GM18511 (cell line): ENCODE data around the gene B9D1.

Experiments used
- ATAC-seq: cut with Tn5 transposase; IDR thresholded peaks from one replicate; pipeline ENCODE4 v1.9.1; 2021; ENCODE audit warnings: mild to moderate bottlenecking, moderate library complexity; ENCODE audit not compliant: unreplicated experiment

The B9D1 gene, protein sequence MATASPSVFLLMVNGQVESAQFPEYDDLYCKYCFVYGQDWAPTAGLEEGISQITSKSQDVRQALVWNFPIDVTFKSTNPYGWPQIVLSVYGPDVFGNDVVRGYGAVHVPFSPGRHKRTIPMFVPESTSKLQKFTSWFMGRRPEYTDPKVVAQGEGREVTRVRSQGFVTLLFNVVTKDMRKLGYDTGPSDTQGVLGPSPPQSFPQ

DNA sequence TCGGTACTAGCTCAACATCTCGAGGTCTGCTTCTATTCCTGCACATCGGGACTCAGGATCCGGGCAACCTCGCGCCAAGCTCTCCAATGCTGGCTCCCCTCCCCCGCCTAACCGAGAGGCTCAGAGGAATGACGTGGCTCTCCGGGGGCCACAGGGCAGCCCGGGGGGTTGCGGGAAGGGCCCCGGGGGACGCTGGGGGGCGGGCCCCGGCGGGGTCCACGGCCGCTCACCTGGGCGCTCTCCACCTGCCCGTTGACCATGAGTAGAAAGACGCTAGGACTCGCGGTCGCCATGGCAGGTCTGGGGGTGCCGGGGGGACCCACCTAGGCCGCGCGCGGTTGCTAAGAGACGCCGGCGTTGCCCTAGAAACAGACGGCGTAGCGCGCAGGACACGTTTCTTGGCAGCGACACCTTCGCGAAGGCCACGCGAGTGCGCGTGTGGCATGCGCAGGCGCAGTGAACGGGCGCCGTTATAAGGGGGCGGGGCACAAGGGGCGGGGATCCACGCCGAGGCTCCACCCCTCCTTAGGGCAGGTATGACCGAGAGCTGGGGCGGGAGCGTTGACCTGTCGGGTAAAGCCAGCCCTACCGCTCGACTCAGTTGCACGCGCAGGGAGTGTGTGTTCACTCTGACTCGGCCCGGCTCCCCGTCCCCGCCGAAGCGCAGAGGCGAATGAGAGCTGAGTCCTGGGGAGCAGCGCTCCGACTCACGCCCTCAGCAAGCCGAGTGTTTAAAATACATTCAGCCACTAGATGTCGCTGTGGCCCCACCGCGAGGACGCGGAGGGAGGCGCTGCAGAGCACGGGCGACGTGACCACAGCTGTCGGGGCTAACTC, at the start of gene B9D1:
Gene B9D1 (minus strand): TSS at position 447 of the 837 bp plus-strand sequence. CDS start 154 bp downstream, at position 293.
- ATAC-seq = peak; percentile 84

DNA sequence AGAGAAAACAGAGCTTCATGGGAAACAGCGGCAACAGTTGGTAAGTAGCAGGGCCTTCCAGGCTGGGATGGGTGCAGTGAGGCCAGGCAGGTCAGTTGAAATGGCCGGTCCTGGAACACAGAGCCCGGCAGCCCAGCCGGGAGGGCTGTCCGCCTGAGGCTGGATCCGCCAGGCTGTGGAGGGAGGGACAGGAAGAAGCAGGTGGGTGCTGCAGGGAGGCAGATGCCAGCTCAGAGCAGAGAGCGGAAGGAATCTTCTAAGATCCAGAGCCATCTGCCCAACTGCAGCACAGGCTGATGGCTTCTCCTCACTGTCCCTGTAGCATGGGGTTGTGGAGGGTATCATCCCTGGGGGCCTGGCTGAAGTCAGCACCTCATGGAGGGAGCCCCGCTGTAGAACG, 49.1 kb upstream of the B9D1 start:
- no peak for ATAC-seq

DNA sequence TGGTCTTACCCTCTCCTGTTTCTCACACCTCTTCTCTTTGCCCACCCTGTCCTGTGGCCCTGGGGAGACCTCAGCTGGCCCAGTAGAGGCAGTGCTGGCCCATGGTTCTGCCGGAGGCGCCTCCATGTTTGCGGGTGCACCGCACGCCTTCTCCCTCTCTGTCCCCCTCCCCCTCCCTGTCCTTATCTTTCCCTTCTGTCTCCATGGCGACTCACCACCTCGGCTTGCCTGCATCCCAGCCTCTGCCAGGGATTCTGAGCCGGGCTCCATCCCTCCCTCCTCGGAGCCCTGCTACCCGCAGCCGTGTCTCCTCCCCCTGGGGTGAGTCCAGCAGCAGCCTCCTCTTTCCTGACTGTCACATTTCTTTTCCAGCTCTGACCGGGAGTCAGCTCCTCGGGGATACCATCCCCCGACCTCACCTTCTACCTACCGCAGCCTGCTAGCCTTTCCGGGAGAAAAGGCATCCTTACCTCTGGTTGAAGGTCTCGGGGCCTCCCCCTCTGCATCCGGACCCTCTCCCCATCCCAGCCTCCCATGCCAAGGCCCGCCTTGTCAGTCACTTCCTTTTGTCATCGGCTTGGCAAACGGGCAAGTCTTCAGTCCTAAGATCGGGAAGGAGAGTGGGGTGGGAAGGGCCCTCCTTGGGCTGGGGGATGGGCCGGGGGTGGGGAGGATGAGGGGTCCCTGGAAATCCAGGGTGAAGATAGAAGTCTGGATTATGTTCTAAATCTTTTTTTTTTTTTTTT, 48.5 kb upstream of the B9D1 start, which contains the start of gene RNF112:
Gene RNF112 (plus strand): TSS at position 358 of the 746 bp plus-strand sequence. CDS start 177 bp downstream, at position 535.
- ATAC-seq = no peak

DNA sequence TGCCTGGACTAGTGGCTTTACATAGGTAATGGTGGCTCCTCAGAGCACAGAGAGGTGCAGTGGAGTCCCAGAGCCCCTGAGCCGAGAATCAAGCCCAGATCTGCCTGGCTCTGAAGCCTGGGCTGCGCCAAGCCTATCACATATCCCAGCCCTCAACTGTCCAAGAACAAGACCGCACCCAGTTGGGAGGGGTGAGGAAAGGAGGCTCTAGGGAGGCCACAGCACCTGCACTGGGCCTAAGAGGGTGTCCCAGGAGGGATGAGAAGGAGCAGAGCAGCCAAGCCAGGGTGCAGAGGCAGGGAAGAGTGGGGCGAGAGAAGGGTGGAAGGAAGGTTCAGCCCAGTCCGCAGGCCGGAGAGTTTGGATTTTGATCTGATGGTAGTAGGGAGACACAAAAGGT, 47.6 kb upstream of the B9D1 start:
- no peak for ATAC-seq

DNA sequence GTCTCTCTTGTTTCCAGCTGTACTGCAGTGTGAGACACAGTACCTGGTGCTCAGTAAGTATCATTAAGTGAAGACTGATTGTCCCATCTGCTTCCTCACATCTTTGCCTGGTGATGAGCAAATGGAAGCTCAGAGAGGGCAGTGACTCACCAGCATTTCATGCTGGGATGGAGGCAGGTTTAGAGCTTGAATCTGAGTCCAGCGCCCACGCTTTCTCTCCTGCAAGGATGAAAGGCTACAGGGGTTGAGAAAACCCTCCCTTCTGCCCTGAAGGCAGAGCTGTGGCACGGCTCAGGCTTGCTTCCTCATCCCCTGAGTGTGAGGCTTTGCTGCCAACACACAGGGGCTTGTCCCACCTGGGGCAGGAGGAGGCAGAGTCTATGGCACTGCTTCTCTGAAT, 47.0 kb upstream of the B9D1 start:
- ATAC-seq = no peak

DNA sequence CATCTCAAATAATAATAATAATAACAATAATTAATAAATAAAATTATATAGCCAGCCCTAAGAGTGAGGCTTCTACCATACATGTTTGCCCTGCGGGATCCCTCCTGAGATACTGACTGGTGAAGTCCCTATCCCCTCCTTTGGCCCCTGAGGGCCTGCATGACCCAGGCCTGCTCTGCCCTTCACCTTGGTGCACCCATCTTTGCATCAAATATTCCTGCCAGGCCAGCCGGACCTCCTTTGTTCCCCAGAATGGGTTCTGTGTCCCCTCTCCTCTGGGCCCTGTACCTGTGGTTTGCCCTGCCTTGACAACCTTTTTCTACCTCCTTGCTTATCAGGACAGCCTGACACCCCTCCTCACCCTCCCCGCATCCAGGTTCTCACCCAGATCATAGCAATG, 46.5 kb upstream of the B9D1 start:
- ATAC-seq = no peak

DNA sequence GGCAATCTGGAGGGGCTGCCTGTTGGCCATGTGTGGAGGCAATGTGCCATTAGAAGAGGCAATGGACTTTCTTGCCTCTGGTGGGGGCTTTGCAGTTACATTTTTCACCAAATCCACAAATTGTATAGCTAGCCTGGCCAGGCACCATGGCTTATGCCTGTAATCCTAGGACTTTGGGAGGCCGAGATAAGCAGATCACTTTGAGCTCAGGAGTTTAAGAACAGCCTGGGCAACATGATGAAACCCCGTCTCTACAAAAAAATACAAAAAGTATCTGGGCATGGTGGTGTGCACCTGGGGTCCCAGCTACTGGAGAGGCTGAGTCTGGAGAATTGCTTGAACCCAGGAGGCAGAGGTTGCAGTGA, 45.8 kb upstream of the B9D1 start:
- ATAC-seq = no peak

DNA sequence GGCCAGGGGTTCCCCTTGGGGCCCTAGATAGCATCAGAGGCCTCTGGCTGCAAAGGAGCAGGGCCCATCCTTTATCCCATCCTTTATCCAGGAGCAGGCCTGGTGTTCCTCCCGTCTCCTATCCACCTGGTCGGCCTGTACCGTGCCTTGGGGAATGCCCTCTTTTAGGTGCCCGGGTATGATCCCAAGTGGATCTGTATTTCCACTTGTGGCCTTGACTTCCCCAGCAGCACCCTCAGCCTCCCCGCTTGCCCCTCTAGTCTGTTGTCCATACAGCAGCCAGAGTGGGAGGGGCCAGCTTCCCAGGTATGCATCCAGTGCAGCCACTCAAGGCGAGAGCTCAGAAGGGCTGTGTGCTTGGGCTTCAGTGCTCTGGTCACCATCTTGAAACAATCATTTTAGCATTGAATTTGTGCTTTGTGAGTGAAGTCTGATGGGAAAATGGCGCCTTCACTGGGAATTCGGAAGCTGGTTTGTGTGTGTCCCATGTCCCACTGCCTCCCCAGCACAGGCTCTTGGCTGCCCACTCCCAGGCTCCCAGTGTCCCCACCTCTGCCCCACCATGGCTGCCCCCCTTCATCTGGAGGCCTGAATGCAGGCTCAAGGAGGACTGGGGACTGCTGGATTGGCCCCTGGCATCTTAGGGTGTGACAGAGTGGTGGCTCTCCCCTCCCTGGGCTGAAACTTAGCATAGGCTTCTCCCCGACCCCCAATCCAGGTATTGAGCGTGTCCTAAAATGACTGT, 45.2 kb upstream of the B9D1 start:
- no peak for ATAC-seq

DNA sequence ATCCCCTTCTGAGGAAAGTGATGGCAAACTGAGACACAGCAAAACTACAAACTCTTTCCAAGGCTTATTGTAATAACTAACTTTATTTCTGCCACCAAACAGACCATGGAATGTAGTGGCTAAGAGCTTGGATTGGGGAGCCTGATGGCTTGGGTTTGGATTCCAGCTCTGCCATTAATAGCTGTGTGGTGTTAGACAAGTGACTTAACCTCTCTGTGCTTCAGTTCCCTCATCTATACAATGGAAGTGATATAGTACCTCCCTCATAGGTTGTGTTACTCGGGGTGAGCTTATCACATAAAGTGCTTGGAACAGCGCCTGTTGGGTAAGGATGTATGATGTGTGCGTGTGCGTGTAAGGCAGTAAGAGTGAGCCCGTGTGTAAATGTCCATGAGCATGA, 42.6 kb upstream of the B9D1 start:
- no peak for ATAC-seq

DNA sequence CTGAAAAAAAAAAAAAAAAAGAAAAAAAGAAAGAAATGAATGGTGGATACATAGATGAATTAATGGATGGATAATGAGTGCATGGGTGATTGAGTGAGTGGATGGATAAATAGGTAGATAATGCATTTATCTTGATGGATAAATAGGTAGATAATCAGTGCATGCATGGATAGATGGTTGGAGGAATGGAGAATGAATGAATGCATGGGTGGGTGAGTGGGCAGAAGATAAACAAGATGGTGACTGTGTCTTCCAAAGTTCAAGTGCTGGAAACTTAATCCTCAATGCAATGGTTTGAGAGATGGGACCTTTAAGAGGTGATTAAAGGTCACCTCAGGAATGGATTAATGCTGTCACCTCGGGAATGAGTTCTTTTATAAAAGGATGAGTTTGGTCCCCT, 41.7 kb upstream of the B9D1 start:
- ATAC-seq = no peak

DNA sequence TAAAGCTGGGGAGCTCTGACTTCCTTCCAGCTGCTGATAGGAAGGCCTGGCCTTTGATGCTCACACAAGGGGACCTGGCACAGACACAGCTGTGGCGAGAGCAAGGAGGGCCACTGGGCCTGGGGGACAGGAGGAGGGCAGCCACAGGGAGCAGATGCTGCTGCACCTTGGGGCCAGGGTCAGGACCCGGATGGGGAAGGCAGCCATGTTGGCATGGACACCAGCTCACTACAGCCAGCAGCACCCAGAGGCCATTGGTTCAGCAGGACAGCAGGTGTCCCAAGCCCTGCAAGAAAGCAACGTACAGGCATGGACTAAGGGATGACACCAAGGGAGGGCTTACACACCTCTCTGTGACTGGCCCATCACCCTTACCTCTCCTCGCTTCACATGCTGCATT, 40.5 kb upstream of the B9D1 start:
- no peak for ATAC-seq

DNA sequence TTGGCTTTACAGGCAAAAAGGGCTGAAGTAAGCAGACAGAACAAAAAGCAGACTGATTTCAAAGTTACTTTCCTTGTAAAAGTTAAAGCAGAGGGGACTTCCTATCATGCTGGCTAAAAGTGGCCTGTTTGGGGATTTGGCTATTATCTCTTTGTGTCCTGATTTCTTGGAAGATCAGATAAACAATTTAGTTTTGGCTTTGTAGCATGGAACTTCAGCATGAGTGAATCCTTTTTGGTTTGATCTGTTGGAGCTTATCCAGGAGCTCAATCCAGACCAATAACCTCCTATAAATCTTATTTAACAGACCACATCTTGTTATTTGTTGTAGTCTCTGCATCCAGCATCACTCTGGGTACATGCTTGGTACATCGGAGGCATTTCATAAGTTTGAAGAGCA, 39.6 kb upstream of the B9D1 start:
- ATAC-seq = no peak

DNA sequence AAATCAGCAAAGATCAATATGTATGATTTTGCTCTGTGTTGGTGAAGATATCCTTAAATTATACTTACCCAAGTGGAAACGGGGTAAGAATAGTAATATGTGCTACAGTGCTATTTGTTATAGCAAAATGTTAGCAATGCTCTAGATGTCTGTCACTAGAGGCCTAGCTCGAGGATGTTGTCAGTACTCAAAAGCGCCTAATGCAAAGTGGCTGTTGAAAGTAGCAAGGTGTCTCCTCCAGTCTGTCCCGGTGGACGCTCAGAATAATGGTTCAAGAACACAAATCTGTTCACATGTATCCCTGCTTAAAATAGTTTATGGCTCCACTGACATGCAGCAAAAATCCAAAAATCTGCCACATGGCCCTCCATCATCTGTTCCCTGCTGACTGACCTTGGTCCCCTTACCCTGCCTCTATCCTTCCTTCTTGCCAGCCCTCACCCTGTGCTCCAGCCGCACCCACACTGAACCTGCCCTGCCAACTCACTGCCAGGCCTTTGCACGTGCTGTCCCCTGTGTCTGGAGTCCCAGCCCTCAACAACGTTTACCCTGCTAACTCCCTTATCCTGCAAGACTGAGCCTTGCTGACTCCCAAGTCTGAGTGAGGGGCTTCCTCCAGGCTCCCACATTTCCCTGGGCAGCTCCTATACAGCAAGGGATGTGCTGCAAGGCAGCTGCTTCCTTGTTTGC, 38.9 kb upstream of the B9D1 start:
- ATAC-seq = no peak

DNA sequence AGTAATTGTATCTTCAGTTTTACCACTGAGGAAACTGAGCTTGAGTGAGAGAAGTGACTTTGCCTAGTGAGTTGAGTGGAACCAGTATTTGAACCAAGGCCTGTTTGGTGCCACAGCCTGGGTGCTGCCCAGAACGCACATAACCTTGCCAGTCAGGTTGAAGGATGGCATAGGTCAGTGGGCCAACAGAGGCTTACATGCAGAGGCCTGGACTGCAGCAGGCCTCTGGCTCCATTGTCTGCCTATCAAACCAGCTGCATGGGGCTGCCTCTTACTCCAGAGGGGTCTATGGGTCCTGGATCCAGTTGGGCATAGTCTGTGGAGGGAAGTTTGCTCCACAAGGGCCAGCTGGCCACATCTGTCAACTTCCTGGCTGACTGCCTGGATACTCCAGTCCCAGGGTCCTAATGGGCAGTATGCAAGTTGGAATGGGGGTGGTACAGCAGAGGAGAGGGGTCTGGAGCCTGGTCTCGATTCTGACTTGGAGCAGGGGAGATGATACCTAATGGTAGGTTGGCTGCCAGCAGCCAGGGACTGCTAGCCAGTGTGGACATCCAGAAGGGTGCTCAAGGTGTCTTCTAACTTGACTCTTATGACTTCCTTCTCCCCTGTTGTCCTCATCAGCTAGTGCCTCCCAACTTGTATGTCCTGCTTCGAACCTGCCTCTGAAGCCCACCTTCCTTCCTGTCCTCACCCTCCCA, 37.4 kb upstream of the B9D1 start:
- ATAC-seq = no peak

DNA sequence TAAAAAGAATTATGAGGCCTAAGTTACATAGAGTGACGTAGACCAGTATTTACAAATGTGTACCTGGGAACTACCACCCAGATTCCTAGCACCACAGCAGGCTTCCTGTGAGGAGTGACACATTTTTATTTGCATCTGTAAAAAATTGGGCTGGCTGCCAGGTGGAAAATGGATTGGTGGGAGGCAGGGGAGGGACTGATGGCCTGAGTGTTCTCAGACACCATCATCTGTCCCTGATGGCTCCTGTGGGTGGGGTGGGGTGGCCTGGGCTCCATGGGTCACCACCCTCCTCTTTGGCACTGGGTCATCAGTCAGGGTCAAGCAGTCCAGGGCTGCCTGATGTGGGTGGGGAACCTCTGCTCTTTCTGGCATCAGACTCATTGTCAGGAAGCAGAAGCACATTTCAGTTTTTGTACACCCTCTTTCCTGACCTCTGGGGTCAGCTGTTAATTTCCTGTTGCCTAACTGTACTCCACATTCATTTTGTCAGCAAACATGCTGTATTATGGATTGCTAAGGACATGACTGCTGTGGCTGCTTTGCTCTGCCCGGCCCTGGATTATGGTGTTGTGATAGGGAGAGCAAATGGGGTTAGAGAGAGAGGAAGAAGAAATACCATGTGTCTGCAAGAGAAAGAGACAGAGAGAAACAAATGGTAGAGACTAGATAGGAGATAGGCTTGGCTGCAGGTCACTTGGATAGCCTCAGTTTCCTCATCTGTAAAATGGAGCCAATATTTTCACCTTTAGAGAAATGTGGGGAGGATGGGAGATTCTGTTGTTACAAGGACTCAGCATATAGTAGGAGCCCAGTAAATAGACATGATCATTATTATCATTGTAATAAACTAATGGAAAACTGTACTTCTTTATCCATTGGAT, 36.0 kb upstream of the B9D1 start:
- no peak for ATAC-seq

DNA sequence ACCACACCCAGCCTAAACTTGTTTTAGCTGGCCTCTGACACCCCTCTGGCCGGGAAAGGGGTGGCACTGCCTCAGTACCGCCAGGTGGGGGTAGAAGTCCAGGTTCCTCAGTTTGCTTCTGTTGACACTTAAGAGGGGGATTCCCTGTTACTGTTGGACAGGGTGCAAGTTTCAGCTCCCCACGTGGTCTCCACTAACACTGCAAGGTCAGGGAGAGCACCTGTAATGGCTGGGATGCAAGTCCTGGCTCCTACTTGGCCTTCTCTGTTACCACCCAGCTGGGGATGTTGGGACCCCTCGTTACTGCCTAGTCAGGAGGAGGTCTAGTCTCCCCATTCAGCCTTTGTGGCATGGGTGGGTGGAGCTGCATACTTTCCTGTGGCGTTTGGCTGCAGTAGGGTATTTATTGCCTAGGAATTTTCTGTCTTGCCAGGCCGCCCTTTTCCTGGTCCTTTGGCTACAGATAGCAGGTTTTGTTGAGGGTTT, 35.1 kb upstream of the B9D1 start:
- no peak for ATAC-seq

DNA sequence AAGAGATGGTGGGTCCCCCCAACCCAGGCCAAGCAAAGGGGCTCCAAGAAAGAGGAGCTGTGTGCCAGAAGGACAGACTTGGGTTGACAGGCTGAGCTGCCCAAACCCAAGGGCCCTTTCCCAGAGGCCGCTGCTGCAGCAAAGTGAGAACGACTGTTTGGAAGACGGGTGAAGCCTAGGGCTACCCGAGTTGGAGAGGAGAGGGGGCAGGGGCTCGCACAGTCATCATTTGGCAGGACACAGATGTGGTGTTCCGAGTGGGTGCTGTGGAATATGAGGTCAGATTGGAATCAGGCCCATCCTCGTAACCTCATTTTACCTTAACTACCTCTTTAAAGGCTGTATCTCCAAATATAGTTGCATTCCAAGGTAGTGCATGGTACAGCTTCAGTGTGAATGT, 29.8 kb upstream of the B9D1 start:
- ATAC-seq = no peak

DNA sequence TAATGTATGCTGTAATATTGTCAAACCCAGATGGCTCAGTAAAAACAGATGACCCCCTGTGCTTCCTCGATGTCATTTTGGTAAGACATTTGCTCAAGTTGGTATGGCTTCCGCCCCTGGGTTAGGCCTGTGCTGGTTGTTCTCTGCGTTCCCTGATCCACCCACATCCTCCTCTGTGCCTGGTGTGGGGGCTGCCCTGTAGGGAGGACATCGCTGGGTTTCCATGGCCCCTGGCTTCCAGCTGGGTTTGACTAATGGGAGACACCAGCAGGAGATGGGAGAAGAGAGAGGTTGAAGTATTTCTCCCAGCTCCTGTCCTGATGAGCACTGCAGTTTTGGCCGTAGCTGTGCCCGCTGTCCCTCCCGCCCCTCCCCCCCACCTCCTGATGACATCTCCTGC, 28.9 kb upstream of the B9D1 start:
- ATAC-seq = no peak

DNA sequence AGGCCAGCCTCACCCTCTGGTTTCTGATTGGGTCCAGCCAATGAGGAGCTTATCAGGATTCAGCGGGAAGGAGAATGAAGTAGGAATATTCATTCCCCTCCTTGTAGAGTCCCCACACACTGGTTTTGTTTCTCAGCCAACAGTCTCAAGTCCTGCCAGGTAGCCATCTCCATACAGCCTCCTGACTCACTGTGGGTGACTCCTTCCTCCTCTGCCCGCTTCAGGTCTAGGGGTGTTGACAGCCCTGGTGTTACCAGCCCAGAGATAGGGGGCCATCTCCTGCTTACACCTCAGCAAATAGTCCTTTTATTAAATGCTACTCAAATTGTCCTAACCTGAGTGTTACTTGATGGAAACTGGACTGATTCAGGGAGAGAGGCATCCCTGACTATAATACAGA, 28.4 kb upstream of the B9D1 start:
- ATAC-seq = no peak
